ENCODE measurements around the gene HELLS. TPM values are rescaled to one million over a fixed set of nuclear protein-coding genes. Genes with fewer than 3 reads are reported as not detected.
"Not testable (repeated sequence)": the region's sequence is repeated elsewhere in the genome, so short reads cannot be mapped to it uniquely, and the experiment has no call there.

The HELLS gene
- total RNA-seq, 2 donors from 2014 or later = 224 to 288 TPM

GRCh38 chr10:94631077-94631875 lies 85.7 kb downstream of the HELLS start:
- Histone ChIP-seq H3K27me3 (ENCODE audit: control insufficient read depth, insufficient read depth, low read length, poor library complexity, severe bottlenecking) (no peaks in the 10 kb centered on the region), H3K36me3 (ENCODE audit: control insufficient read depth, insufficient read depth, low read length) (no peaks in the 10 kb centered on the region), H3K9me3 (ENCODE audit: control insufficient read depth, low read length) (peaks cover 70% of the 10 kb centered on the region), H3K9ac (ENCODE audit: extremely low read depth, low read length, poor library complexity, severe bottlenecking) (no peak overlapping the region), H3K27ac (ENCODE audit: low read depth, low read length) (no peak overlapping the region), H3K4me3 (ENCODE audit: low read length) (no peak overlapping the region), H3K4me1 (ENCODE audit: control insufficient read depth, insufficient read depth, low read length) (no peaks in the 10 kb centered on the region)
- Mint-ChIP-seq H3K27me3 (ENCODE audit: insufficient read depth) (no peaks in the 10 kb centered on the region), H3K4me1 (peaks cover 3% of the 10 kb centered on the region), H3K4me3 (no peak overlapping the region), H3K36me3 (ENCODE audit: low read depth) (peaks cover 34% of the 10 kb centered on the region), H3K27ac (no peak overlapping the region), H3K9me3 (peaks cover 52% of the 10 kb centered on the region)
- TF ChIP-seq, protein P1, sequence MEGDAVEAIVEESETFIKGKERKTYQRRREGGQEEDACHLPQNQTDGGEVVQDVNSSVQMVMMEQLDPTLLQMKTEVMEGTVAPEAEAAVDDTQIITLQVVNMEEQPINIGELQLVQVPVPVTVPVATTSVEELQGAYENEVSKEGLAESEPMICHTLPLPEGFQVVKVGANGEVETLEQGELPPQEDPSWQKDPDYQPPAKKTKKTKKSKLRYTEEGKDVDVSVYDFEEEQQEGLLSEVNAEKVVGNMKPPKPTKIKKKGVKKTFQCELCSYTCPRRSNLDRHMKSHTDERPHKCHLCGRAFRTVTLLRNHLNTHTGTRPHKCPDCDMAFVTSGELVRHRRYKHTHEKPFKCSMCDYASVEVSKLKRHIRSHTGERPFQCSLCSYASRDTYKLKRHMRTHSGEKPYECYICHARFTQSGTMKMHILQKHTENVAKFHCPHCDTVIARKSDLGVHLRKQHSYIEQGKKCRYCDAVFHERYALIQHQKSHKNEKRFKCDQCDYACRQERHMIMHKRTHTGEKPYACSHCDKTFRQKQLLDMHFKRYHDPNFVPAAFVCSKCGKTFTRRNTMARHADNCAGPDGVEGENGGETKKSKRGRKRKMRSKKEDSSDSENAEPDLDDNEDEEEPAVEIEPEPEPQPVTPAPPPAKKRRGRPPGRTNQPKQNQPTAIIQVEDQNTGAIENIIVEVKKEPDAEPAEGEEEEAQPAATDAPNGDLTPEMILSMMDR (conservative IDR thresholded peaks at IDR 0.05) = no peak
- DNase-seq = no peak
- WGBS, 2 experiments (ENCODE audit: insufficient coverage in 1 of 2, insufficient read length in 1 of 2) = 93 to 100% methylated on average over 1 to 3 of the region's 3 CpGs

DNA sequence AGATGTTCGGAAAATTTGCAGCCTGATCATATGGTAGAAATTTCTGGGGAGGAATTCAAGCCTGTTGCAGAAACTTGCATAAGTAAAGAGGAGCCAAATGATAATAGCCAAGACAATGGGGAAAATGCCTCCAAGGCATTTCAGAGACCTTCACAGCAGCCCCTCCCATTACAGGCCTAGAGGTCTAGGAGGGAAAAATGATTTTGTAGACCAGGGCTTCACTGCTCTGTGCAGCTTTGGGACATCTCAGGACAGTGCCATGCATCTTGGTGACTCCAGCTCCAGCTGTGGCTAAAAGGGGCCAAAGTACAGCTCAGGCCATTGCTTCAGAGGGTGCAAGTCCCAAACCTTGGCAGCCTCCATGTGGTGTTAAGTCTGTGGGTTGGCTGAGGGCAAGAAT lies 87.4 kb downstream of the HELLS start:
- no peaks in the 10 kb centered on the region for H3K4me1 Mint-ChIP-seq
- Histone ChIP-seq H3K27me3 (ENCODE audit: control insufficient read depth, insufficient read depth, low read length, poor library complexity, severe bottlenecking) (no peaks in the 10 kb centered on the region), H3K4me3 (ENCODE audit: low read length) (peak overlapping the region; percentile 45), H3K4me1 (ENCODE audit: control insufficient read depth, insufficient read depth, low read length) (no peaks in the 10 kb centered on the region), H3K36me3 (ENCODE audit: control insufficient read depth, insufficient read depth, low read length) (no peaks in the 10 kb centered on the region), H3K9ac (ENCODE audit: extremely low read depth, low read length, poor library complexity, severe bottlenecking) (no peak overlapping the region), H3K27ac (ENCODE audit: low read depth, low read length) (no peak overlapping the region), H3K9me3 (ENCODE audit: control insufficient read depth, low read length) (peaks cover 63% of the 10 kb centered on the region)
- no peaks in the 10 kb centered on the region for H3K27me3 Mint-ChIP-seq (ENCODE audit: insufficient read depth)
- no peak for DNase-seq
- peaks cover 41% of the 10 kb centered on the region for H3K36me3 Mint-ChIP-seq (ENCODE audit: low read depth)
- peaks cover 68% of the 10 kb centered on the region for H3K9me3 Mint-ChIP-seq
- 83 to 100% methylated on average over 1 of the region's 1 CpG for WGBS, 2 experiments (ENCODE audit: insufficient coverage in 1 of 2, insufficient read length in 1 of 2)
- H3K27ac Mint-ChIP-seq = no peak overlapping the region
- TF ChIP-seq, protein P1 (conservative IDR thresholded peaks at IDR 0.05) = no peak
- H3K4me3 Mint-ChIP-seq = no peak overlapping the region

DNA sequence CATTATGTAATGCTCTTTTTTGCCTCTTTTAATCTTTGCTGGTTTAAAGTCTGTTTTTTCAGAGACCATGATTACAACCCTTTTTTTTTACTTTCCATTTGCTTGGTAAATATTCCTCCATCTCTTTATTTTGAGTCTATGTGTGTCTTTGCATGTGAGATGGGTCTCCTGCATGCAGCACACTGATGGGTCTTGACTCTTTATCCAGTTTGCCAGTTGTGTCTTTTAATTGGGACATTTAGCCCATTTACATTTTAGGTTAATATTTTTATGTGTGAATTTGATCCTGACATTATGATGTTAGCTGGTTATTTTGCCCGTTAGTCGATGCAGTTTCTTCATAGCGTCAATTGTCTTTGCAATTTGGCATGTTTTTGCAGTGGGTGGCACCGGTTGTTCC lies 92.5 kb downstream of the HELLS start:
- H3K36me3 ChIP-seq (ENCODE audit: control insufficient read depth, insufficient read depth, low read length); H3K4me3 Mint-ChIP-seq; H3K27ac ChIP-seq (ENCODE audit: low read depth, low read length); H3K4me1 ChIP-seq (ENCODE audit: control insufficient read depth, insufficient read depth, low read length); DNase-seq; H3K27me3 ChIP-seq (ENCODE audit: control insufficient read depth, insufficient read depth, low read length, poor library complexity, severe bottlenecking); H3K27me3 Mint-ChIP-seq (ENCODE audit: insufficient read depth); H3K27ac Mint-ChIP-seq; H3K4me1 Mint-ChIP-seq; H3K4me3 ChIP-seq (ENCODE audit: low read length); H3K9ac ChIP-seq (ENCODE audit: extremely low read depth, low read length, poor library complexity, severe bottlenecking): not testable (repeated sequence)
- Mint-ChIP-seq H3K36me3 (ENCODE audit: low read depth) (peaks cover 40% of the 10 kb centered on the region), H3K9me3 (peaks cover 63% of the 10 kb centered on the region)
- H3K9me3 ChIP-seq (ENCODE audit: control insufficient read depth, low read length) = peaks cover 49% of the 10 kb centered on the region
- WGBS, 2 experiments (ENCODE audit: insufficient coverage in 1 of 2, insufficient read length in 1 of 2) = 96 to 100% methylated on average over 4 of the region's 4 CpGs
